Measurements from ENCODE around the gene ANKRD44.

Gene ANKRD44

DNA sequence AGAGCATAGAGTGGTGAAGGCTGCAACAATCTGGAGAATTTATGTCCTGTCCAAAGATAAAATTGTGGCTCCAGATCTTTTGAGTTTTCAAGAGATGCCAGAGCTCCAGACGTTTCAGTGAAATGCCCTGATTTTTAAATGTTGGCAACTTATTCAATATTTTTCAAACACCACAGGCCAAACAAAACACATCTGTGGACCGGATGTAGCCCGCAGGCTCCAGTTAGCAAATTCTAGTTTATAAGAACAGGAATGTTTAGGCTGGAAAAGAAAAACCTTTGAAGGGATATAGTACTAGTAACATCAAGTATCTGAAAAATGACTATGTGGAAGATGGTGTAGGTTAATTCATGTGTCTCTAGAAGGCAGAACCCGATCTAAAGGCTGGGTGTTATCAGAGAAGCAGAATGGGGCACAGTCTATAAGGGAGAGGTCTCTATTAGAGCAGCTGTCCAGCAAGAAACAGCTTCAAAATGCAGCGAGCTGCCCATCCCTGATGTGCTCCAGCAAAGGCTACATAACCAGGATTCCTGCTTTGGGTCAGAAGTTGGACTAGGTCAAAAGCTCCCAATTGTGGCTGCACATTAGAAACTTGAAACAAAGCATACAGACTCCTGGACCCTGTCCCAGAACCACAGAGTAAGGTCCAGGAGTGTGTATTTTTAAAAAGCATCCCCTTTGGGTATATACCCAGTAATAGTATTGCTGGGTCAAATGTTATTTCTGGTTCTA lies 105.9 kb downstream of the ANKRD44 start:
- DNase-seq: no peak

DNA sequence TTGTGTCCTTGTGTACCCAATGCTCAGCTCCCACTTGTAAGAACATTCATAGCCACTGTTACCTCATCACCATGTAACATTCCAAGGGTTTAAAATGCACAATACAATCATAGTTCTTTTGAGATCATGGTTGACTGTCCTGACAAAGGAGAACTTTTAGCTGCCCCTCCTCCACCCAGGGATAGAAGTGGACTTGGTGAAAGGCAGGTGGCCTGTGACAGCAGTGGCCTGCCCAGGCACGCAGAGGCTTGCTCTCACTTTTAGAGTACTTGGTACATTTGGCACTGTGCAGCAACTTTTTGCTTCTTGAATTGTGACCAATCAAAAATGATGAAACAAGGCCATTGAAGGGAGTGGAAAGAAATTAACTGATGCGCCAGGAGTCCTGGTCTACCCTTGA lies 108.7 kb downstream of the ANKRD44 start:
- DNase-seq: no peak

DNA sequence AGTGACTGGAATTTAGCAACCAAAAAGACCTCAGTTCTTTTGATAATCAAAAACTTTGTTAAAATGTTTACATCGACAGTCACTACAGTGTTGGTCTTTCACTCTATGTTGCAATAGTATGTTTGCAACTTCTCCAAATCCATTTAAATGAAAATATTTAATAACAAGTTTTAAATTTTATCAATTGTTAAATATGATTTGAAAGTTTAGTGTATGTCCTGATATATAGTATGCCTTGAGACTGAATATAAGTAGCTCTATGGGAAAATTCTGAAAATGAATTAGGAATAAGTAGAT lies 109.9 kb downstream of the ANKRD44 start:
- DNase-seq: no peak

DNA sequence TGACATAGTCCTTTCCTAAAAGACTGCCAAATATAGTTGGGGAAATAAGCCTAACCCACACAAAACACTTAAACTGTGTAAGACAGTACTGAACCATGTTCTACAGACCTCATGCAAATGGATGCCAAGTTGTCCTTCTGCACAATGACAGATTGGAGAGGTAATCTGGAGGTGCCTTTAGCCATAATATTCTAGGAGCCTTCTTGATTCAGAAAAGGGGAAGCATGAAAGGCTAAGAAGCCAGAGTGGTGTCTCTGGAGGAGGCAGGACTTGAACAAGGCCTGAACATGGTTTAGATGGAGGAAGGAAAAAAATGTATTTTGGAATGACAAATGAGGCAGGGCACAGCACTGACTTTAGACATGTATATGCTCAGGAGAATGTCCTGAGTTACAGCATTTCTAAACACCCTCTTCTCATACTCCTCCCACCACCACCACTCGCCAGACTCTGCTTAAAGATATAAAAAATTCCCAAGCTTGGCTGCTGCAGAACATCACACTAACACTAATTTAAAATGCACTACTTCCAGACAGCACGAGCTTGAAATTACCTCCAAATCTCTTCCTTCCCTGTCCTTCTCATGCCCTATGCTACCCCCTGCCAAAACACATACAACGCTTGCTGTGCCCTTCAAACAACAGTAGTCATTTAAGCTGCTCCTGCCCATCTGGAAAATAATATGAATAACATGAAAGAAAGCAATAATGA lies 110.4 kb downstream of the ANKRD44 start:
- DNase-seq: no peak

DNA sequence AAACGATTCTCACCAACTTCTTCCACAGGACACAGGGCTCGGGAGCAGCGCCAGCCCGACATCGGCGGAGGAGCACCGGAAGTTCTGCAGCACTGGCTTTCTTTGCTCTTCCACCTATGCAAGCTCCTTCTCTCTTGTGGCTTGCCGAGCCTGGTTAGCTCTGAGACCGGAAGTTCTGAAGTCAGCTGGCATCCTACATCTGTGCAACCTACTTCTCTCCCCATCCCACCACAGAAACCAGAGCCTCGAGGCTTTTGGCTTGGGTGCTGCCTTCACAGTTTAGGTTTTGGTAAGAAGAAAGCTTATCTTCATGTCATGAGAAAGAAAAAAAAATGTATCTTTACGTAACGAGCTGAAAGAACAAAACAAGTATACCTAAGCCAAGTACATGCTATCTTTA lies 111.7 kb downstream of the ANKRD44 start:
- no peak for DNase-seq

DNA sequence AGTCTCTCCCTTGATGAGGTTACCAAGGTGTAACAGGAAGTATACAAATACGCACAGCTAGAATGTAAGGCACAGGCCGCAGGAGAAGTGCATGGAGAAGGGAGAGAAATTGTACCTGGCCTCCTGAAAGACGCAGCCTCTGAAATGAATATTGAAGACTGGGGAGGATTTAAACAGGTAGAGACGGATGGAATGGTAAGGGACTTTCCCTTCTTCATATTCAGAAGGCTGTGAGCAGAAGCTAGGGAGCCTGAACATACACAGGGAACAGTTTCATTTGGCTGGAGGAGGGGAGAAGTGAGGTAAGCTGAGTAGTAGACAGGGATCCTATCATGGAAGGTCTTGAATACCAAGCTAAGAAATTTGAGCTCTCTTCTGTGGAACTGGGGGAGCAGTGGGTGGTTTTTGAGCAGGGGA lies 112.7 kb downstream of the ANKRD44 start:
- no peak for DNase-seq

DNA sequence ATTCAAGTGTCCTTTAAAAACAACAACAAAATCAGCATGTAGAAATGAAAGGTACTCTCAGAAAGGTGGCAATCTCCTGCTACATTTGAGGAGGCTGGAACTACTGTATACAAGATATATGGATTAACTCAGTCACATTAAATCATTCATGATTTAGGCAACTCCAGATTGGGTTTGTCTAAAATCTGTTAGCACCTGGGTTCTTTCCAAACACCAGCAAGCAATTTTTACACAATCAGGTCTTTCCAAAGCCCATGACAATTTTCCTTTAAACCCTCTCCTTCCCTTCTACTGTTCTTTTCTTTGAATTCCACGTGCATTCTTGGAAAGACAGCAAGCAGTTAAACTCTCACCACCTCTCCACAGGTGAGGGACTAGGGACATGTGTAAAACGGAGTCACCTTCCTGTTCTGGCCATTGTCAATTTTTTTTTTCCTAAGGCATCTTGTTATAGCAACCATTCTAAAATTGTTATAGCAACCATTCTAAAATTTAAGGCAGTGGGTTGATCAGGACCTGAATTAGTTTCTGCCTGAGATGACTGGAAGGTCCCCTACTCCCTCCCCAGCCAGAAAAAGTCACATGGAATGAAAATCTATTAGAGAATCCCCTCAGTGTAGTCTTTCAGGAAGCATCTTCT lies 113.9 kb downstream of the ANKRD44 start:
- DNase-seq: no peak

DNA sequence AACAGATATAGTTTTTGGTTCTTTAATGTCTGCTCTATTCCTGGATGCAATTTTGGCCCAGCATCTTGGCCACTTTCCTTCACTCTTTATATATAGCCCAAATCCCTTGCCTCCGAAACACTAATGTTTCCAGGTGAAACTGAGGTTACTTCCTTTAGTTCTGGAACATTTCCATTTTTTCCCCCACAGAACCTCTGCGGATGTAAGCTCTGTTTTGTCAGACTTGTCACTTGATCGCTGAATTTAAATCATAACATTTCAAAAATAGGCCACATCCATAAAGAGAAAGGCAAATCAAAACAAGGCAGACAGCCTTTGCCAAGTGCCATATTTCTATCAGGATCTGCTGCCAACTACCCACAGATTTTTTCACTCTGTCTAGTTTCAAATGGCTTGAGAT lies 115.1 kb downstream of the ANKRD44 start:
- DNase-seq: no peak

DNA sequence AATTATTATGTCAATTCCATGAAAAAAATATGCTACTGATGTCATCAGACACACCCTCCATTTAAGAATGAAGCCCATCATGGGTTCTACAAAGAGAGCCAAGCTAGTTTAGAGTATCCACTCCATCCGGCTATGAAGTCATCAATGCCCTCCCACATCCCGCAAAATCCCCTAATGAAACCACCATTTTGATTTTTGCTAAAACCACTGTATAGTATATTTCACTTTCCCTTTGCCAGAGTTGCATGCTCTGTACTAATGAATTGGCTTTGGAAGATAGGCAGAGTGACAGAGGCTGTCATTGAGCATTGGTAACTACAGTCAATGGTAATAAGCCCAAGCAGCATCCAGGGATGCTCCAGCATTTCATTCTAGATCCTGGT lies 118.6 kb downstream of the ANKRD44 start:
- no peak for DNase-seq

DNA sequence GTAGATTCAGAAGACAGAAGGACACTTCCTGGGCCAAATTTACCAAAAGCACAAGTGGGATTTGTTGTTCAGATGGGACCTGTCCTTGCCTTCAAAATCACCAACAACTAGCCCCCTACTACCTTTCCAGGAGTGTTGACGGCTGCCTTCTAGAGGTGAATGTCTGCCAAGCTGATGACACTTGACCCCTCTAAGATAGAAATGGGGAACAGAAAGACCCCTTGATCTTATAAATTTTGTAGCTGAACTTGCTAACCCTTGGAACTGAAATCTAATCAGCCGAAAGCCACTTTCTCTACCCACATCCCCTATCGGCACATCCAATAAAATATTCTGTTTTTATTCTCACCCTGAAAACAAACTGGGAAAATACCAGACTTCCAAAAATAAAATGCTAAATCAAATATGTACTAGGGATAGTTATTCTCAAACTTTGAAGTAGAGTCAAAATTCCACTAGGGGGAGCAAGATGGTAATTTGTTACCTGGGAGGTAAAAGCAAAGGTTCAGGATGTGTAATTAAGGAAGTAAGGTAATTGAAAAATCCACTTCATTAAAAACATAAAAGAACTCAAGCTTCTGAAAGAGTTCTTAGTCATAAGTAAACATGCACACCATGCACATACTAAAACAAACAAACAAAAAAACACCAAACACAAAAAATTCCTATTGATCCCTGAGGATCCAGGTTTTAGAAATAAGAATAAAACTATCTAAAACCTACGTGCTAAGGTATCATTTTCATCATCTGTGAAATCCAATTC lies 119.2 kb downstream of the ANKRD44 start:
- DNase-seq: peak in 1 of 2 experiments; percentile 22

DNA sequence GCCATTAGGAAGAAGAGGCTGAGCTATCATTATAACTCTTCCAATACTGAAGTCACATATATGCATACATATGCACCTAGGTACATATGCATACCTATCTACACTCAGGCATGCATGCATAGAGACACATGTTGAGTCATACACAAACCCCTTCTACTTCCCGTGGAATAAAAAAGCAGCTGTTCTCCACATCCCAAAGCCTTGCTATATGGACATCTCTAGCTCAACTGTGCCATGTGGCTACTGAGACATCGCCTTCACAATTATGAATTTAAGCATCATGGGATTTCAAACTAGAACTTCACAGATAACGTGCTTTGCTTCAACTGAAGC lies 120.5 kb downstream of the ANKRD44 start:
- no peak for DNase-seq

DNA sequence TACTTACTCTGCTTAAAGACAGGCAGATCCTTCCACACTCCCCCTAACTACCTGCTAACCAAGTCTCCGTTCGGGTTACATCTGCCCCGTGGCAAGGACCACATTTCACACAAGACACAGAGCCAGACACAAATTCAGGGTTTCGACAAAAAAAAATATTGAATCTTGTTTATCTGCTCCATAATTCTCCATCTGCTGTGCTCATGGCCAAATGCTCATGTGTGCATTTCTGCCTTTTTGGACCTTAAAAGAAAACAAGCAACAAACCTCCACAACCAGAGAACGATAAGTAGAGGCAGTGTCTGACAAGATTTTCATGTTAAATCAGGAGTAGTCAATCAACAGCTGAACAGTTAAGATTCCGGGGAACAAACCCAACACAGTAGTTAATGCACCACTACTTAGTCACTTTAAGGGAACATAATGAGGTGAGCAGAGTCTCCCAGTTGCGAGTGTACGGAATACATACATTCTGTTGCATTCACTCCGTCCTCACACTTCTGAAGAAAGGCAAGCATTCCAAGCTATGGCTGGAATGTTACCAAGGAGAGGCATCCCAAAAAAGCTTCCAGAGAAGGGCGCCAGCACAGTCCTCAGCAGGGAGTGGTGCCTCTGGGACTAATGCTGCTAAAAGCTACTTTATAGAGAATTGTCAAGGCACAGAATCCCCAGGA lies 121.0 kb downstream of the ANKRD44 start:
- no peak for DNase-seq

DNA sequence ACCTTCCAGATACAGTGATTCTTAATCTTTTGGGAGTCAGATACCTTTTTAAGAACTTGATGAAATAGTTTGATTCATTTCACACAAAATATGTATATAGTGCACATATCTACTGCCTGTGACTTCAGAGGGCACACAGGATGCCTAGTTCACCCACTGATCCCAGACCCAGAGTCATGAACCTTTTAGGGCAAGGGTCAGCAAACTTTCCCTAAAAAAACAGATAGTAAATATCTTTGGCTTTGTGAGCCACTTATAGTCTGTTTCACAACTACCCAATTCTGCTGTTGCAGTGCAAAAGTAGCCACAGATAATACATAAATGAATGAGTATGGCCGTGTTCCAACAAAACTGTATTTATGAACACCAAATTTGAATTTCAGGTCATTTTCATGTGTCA lies 124.9 kb downstream of the ANKRD44 start:
- no peak for DNase-seq

DNA sequence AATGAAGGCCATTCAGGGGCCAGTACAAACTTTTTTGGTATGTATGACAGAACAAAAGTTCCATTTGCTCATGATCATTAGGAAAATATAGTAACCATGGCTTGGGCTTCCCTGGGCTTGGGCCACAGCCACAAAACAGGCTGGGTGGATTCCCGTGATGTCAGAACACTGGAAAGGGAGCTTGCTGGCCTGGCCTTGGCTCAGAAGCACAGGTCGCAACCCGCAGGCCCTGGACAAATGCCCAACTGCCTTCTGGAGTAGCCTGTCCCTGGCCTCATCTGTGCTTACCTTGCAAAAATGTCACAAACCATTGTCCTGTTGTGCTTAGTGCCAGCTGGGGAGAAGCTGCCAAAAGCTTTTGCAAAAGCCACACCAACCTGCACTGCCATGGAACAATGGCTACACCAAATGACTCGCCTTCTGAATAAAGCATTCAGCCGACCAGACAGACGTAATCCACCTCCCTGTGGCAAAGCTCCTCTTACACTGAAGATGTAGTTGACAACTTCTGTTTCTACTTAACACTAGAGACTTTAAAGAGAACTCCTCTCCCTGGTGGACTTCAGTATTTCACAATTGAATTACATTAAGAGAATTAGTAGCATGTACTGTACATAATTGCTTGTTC lies 125.5 kb downstream of the ANKRD44 start:
- peak in 1 of 2 experiments; percentile 10 for DNase-seq

DNA sequence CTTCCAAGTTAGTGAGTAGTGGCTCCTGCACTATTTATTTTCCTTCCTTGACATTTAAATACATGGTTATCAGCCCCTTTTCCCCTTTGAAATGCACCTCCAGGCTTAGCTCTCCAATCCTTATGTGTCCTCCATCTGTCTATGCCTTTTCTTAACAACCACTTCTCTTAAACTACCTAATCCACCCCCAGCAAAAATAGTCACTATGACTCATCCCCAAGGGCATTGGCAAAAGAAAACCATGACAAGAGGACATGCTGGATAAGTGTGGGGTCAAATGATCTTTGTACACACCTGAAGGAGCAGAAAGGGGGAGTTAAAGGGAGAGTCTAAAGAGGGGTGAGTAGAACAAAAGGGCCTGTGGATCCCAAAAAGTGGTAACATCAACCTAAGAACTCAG lies 127.2 kb downstream of the ANKRD44 start:
- no peak for DNase-seq

DNA sequence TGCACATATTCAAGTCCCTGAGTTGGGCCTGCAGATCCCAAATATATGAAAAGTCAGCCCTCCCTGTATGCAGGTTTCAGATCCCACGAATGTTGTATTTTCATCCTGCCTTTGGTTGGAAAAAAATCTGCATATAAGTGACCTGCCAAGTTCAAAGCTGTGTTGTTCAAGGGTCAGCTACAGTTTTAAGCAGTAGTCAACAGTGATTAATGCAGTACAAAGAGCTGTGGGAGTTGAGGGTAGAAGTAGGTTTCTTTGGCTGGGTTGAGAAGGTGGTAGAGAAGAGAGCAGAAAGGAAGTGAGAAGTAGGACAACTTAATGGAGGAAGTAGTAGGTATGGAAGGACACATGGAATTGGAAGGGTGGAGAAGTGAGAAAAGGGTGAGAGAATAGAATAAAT lies 127.9 kb downstream of the ANKRD44 start:
- no peak for DNase-seq

DNA sequence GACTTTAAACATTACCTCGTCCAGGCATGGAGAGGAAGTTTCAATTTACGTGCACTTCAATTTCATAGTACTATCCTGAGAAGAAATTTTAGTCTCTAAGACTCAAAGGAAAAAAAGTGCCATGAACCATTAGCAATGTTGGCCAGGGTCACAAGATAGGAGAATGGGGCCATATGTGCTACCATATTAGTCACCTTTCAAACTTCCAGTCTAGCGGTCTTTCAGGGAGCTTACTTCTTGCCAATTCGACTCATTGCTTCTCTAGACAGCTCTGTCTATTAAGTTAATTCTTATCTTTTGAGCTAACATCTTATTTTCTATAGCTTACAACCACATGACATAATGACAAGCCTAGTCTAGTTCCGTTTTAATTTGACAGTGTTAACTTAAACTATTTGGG lies 129.1 kb downstream of the ANKRD44 start:
- DNase-seq: no peak

DNA sequence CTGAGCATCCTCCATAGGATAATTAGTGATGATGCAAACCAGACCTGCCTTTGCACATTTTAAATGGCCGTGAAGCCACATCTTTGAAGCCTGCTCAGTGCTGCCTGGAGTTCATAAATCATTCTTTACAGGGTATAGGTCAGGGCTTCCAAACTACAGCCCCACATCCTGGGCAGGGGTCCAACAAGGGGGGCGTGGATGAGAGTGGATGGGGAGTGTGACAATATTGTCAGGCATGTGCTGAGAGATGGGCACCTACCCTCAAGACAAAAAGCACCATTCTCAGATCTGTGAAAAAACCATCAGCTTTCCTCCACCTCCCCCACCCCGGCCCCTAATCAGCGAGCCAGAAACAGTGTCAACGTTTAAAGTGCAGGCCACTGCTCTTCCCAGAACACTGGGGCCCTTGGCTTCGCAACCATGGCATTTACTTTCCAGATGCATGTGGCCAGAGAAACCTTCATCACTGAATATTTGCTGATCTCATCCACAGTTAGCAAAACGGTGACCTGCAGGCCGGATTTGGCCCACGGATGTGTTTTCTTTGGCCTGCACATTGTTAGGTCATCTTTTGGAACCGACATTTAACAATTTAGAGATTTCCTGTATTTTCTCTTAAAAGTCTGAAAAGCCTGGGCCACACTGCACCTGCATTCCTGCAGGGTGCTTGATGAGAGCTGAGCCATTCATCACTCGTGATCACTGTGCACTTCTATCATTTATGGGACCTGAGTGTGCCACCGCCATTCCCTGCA lies 130.7 kb downstream of the ANKRD44 start:
- no peak for DNase-seq

DNA sequence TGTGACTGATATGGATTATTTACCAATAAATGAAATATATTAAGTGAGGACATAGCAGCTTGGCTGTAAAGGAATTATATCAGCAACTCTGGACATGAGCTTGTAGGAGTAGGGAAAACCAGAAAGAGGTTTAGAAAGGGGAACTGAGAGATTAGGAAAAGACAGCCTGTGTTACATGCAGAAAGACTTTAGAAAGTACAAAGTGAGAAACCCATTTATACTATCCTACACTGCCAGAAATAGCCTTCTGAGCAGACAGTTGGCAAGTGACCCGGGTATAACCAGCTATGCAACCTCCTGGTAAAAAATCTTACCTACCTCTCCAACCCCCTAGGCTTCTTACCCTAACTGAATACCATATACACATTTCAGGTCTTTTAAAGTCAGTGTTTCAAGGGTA lies 134.1 kb downstream of the ANKRD44 start:
- DNase-seq: no peak

DNA sequence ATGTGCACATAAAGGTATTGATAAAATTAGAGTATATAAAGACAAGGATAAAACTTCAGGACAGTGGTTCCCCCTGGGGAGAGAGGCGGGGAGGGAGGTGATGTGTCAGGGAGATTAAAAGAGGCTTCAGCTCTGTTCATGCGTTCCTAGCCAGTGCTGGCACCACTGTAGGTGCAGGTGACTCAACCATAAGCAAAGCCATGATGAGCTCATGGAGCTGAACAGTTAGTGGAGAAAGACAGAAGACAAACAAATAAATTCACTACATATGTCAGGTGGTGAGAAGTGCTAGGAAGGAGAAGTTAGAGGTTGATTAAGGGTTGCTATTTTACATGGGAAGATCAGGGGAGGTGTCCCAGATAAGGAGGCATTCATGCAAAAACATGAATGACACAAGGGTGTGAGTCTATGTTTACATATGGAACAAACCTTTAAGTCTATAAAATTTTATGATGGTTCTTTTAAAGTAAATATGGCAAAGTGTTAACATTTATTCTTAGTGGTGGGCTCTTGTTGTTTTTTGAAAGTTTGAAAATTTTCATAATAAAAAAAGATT lies 136.0 kb downstream of the ANKRD44 start:
- DNase-seq: no peak

DNA sequence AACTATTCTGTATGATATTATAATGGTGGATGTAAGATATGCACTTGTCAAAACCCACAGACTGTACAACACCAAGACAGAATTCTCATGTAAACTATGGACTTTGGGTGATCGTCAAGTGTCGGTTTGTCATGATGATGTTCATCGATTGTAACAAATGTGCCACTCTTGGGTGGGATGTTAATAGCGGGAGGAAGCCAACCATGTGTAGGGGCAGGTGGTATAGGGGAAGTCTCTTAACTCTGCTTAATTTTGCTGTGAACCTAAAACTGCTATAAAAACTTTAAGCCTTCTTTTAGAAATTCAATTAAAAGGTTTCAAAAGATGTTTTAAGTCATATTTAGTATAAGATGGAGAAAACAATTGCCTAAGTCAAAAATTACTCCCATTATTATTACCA lies 139.0 kb downstream of the ANKRD44 start:
- no peak for DNase-seq

DNA sequence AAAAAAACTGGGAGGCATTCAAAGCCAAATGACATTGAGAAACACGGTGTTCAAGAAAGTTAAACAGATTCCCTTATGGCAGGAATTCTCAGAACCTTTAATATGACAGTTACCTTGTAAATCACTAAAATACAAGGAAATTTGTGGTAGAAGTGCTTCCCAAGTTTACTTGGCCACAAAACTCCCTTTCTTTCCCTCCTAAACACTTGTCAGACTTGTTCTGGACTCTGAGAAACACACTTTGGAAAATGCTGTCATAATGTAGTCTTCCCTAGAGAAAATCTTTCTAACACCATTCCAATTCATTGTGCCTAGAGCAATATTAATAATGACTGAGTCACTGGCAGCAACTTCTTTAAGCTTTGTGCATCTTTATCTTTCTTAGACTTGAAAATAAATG lies 140.4 kb downstream of the ANKRD44 start:
- no peak for DNase-seq
